GM18873 (cell line): ENCODE data around the gene NPR1.
"Not testable (repeated sequence)": the region's sequence is repeated elsewhere in the genome, so short reads cannot be mapped to it uniquely, and the experiment has no call there.

Source experiments
- ATAC-seq: cut with Tn5 transposase; IDR thresholded peaks from one replicate; pipeline ENCODE4 v1.9.1; 2021; ENCODE audit warnings: mild to moderate bottlenecking, moderate library complexity, moderate number of reproducible peaks; ENCODE audit not compliant: unreplicated experiment, low FRiP score

Gene NPR1

DNA sequence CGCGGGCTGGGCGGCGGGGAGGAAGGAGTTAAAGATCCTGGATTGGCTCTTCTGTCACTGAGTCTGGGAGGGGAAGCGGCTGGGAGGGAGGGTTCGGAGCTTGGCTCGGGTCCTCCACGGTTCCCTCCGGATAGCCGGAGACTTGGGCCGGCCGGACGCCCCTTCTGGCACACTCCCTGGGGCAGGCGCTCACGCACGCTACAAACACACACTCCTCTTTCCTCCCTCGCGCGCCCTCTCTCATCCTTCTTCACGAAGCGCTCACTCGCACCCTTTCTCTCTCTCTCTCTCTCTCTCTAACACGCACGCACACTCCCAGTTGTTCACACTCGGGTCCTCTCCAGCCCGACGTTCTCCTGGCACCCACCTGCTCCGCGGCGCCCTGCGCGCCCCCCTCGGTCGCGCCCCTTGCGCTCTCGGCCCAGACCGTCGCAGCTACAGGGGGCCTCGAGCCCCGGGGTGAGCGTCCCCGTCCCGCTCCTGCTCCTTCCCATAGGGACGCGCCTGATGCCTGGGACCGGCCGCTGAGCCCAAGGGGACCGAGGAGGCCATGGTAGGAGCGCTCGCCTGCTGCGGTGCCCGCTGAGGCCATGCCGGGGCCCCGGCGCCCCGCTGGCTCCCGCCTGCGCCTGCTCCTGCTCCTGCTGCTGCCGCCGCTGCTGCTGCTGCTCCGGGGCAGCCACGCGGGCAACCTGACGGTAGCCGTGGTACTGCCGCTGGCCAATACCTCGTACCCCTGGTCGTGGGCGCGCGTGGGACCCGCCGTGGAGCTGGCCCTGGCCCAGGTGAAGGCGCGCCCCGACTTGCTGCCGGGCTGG is at the start of gene NPR1:
TSS of gene NPR1 (plus strand) at position 170 of the 818 bp plus-strand sequence. CDS start at position 591, 421 bp downstream.
- ATAC-seq = no peak

GRCh38 chr1:153629343-153629665 is 49.2 kb upstream of the NPR1 start:
- ATAC-seq = no peak

DNA sequence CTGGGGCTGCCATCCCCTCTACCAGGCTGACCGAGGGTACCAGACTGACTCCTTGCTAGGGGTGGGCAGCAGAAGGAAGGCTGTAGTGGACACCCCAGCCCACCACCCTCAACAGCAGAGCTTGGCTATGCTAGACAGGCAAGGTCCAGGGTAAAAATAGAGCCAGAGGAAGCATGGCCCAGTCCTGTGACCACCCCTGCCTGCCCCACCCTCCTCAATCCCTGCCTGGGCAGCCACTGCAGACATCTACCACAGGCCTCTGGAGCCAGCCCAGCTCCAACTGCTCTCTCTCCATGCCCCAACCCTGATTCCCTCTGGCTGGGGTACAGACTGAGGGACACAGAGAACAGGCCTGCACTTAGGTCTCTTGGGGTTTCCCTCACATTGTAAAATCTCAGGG is 48.5 kb upstream of the NPR1 start:
- ATAC-seq = no peak

DNA sequence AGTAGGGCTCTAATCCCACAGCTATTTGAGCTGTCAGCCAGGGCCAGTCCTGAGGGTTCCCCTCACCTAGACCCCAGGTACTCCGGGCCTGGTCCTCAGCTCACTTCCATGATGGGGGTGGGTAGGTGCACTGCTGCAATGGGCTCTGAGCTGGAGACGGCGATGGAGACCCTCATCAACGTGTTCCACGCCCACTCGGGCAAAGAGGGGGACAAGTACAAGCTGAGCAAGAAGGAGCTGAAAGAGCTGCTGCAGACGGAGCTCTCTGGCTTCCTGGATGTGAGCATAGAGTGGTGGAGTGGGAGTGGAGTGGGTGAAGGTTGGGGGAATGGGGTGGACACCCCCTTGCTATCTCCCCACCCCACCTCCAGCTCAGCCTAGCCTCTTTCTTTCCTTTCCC is 48.1 kb upstream of the NPR1 start:
- no peak for ATAC-seq

- ATAC-seq = no peak
Observed at GRCh38 chr1:153631047-153632022, 47.2 kb upstream of the NPR1 start.

DNA sequence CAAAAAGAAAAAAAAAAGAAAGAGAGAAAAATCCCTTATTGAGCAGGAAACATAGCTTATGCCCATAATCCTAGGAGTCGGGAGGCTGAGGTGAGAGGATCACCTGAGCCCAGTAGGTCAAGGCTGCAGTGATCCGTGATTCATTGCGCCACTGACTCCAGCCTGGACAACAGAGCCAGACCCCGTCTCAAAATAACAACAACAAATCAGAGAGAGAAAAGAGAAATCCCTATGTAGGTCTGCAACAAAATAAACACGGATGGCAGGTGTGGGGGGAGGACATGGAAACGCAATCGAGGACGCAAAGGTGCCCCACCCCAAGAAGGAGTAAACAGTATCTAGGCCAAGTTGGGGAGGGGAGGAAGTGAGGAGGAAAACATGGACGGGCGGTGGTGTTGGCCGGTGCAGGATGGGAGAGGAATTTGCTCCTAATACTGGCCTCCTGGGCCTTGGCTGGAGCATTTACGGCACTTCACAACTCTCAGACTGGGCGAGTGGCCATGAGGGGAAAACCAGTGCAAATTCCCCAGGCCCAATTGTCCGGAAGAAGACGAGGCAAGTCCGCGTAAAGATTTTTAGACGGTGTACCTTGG is 45.2 kb upstream of the NPR1 start:
- ATAC-seq = no peak

GRCh38 chr1:153633754-153634665 is 44.5 kb upstream of the NPR1 start, which contains the start of gene CHTOP:
Gene CHTOP, plus strand, starts transcription at chr1:153634066. Its CDS starts 2,523 bp downstream, at chr1:153636589.
- ATAC-seq = peak; percentile 88

DNA sequence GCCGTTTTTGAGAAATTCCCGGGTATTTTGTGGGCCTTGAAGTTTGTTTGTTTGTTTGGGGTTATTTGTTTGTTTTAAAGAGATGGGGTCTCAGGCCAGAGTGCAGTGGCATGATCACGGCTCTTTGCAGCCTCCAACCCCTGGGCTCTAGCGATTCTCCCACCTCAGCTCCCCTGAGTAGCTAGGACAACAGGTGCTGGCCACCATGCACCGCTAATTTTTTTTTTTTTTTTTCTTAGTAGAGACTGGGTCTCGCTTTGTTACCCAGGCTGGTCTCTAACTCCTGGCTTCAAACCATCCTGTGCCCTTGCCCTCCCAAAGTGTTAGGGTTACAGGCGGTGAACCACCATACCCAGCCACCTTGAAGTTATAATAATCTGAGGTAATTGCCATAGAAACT is 42.6 kb upstream of the NPR1 start:
- no peak for ATAC-seq

DNA sequence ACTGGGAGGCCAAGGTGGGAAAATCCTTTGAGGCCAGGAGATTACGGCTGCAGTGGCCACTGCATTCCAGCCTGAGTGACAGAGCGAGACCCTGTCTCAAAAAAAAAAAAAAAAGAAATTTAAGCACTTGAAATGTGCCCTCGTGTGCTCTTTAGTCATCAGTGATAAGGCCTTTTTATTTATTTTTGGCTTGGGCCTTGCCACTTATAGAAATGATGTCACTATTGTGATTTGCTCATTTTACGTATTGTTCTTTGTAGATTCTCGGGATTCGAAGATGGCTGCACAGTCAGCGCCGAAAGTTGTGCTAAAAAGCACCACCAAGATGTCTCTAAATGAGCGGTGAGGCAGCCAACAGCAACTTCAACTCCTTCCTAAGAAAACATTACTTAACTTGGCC is 42.2 kb upstream of the NPR1 start:
- ATAC-seq = no peak

GRCh38 chr1:153638261-153638660 is 40.2 kb upstream of the NPR1 start:
- ATAC-seq = no peak

- no peak for ATAC-seq
Observed at GRCh38 chr1:153639280-153639679, 39.2 kb upstream of the NPR1 start.

GRCh38 chr1:153640213-153640612 is 38.3 kb upstream of the NPR1 start:
- not testable (repeated sequence) for ATAC-seq

- ATAC-seq = no peak
Observed at GRCh38 chr1:153640861-153641260, 37.6 kb upstream of the NPR1 start.

- no peak for ATAC-seq
Observed at GRCh38 chr1:153642161-153642560, 36.3 kb upstream of the NPR1 start.

GRCh38 chr1:153643100-153643499 is 35.4 kb upstream of the NPR1 start:
- no peak for ATAC-seq

DNA sequence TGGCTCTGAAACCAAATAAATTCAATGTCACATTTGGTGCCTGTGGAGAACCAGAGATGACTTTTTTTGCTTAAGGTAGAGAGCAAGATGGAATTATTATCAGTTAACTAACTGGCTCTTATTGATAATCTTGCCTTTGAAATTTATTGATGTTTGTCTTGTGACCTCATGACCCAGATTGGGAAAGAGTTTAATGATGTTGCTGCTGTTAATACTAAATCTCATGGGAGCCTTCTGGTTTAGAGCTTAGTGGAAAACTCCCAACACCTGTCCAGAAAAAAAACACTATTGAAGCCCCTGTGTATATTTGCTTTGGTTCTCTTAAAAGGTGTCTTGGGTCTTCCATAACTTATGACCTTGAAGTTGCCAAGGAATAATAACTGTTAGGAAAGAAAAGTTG is 34.7 kb upstream of the NPR1 start:
- no peak for ATAC-seq

- no peak for ATAC-seq
Observed at GRCh38 chr1:153646672-153647345, 31.7 kb upstream of the NPR1 start.

DNA sequence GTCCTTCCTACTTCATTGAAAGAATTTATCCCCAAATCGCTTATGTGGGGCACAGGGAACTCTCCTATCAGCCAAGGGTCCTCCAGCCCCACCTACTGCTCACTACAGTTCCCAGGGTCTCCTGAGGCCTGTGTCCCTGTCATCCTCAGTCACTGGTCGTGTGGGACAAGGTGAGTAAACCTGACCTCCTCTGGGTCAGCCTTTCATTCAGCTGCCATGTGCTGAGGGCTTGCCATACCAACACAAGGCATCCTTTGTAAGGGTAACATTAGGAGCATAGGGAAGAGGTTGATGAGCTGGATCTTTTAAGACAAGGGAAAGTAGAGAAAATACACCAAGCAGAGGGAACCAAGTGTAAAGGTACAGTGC is 31.2 kb upstream of the NPR1 start:
- no peak for ATAC-seq

DNA sequence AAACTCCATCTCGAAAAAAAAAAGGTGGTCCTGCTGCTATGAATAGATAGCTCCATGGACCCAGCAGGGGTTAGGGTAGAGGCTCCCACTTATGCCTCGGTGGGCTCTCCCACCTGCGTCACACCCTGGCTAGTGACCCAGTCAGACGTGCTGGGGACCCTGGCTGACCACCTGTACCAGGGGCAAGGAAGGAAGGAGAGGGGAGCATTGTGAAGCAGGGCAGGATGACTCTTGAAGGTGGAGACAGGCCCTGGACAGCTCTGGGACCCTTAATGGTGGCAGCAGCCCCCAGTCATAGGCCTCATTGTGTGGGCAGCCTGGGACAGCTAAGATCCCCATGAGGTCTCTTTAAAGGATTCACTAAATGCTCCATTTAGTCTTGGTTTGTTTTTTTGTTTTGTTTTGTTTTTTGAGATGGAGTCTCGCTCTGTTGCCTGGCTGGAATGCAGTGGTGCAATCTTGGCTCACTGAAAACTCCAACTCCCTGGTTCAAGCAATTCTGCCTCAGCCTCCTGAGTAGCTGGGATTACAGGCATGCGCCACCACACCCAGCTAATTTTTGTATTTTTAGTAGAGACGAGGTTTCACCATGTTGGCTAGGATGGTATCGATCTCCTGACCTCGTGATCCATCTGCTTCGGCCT is 30.4 kb upstream of the NPR1 start:
- no peak for ATAC-seq
